ENCODE measurements around the gene TET3. TPM values are rescaled to one million over a fixed set of nuclear protein-coding genes. Genes with fewer than 3 reads are reported as not detected.

The TET3 gene
- total RNA-seq, 1 donor from 2014 or later, result 32.8 TPM

- peaks cover 15% of the 10 kb centered on the region for H3K4me1 Mint-ChIP-seq (ENCODE audit: low read depth, unreplicated experiment)
- Histone ChIP-seq H3K4me3 (ENCODE audit: insufficient read depth, low read depth, low read length) (no peak overlapping the region), H3K4me1 (ENCODE audit: insufficient read depth, low read length) (no peaks in the 10 kb centered on the region), H3K27me3 (ENCODE audit: insufficient read depth, low read length) (peaks cover 14% of the 10 kb centered on the region), H3K79me2 (ENCODE audit: insufficient read depth, low read length) (no peaks in the 10 kb centered on the region), H3K9ac (ENCODE audit: low read length) (no peak overlapping the region), H3K4me2 (ENCODE audit: low read length) (no peak overlapping the region), H2AFZ (ENCODE audit: low read depth, low read length) (no peak overlapping the region), H3K36me3 (ENCODE audit: insufficient read depth, low read length) (no peaks in the 10 kb centered on the region), H3K9me3 (ENCODE audit: insufficient read depth, low read depth, low read length) (no peaks in the 10 kb centered on the region), H4K20me1 (ENCODE audit: insufficient read depth, low read length) (no peaks in the 10 kb centered on the region), H3K27ac (ENCODE audit: low read depth, low read length) (no peak overlapping the region)
- no peak for TF ChIP-seq EZH2 (IDR thresholded peaks at IDR 0.05; ENCODE audit: insufficient read depth, low read length)
- TF ChIP-seq CTCF (IDR thresholded peaks at IDR 0.05; ENCODE audit: insufficient read depth, low read depth, low read length), result no peak
- peaks cover 29% of the 10 kb centered on the region for H3K27me3 Mint-ChIP-seq (ENCODE audit: low read depth, unreplicated experiment)
- FAIRE-seq, result no peak
- DNase-seq (ENCODE audit: low read depth), result no peak
- no peak overlapping the region for H3K27ac Mint-ChIP-seq (ENCODE audit: unreplicated experiment)
- H3K36me3 Mint-ChIP-seq (ENCODE audit: low read depth, unreplicated experiment), result no peaks in the 10 kb centered on the region
- H3K4me3 Mint-ChIP-seq (ENCODE audit: unreplicated experiment), result no peak overlapping the region
- H3K9me3 Mint-ChIP-seq (ENCODE audit: unreplicated experiment), result no peaks in the 10 kb centered on the region
Measured at GRCh38 chr2:73970850-73971471, 13.7 kb upstream of the TET3 start.

- Histone ChIP-seq H3K4me2 (ENCODE audit: low read length) (no peak overlapping the region), H3K27ac (ENCODE audit: low read depth, low read length) (no peak overlapping the region), H4K20me1 (ENCODE audit: insufficient read depth, low read length) (no peaks in the 10 kb centered on the region), H3K4me3 (ENCODE audit: insufficient read depth, low read depth, low read length) (no peak overlapping the region), H3K4me1 (ENCODE audit: insufficient read depth, low read length) (no peaks in the 10 kb centered on the region), H2AFZ (ENCODE audit: low read depth, low read length) (no peak overlapping the region), H3K79me2 (ENCODE audit: insufficient read depth, low read length) (no peaks in the 10 kb centered on the region), H3K36me3 (ENCODE audit: insufficient read depth, low read length) (no peaks in the 10 kb centered on the region), H3K9ac (ENCODE audit: low read length) (no peak overlapping the region), H3K9me3 (ENCODE audit: insufficient read depth, low read depth, low read length) (no peaks in the 10 kb centered on the region), H3K27me3 (ENCODE audit: insufficient read depth, low read length) (peaks cover 14% of the 10 kb centered on the region)
- TF ChIP-seq EZH2 (IDR thresholded peaks at IDR 0.05; ENCODE audit: insufficient read depth, low read length) (no peak), CTCF (IDR thresholded peaks at IDR 0.05; ENCODE audit: insufficient read depth, low read depth, low read length) (no peak)
- no peaks in the 10 kb centered on the region for H3K9me3 Mint-ChIP-seq (ENCODE audit: unreplicated experiment)
- peaks cover 15% of the 10 kb centered on the region for H3K4me1 Mint-ChIP-seq (ENCODE audit: low read depth, unreplicated experiment)
- no peaks in the 10 kb centered on the region for H3K36me3 Mint-ChIP-seq (ENCODE audit: low read depth, unreplicated experiment)
- no peak overlapping the region for H3K27ac Mint-ChIP-seq (ENCODE audit: unreplicated experiment)
- H3K4me3 Mint-ChIP-seq (ENCODE audit: unreplicated experiment), result no peak overlapping the region
- no peak for DNase-seq (ENCODE audit: low read depth)
- H3K27me3 Mint-ChIP-seq (ENCODE audit: low read depth, unreplicated experiment), result peaks cover 36% of the 10 kb centered on the region
- FAIRE-seq, result no peak
Measured at GRCh38 chr2:73971722-73972121, 13.0 kb upstream of the TET3 start.

GRCh38 chr2:73972846-73973245, 11.9 kb upstream of the TET3 start:
- H3K27me3 Mint-ChIP-seq (ENCODE audit: low read depth, unreplicated experiment), result peaks cover 41% of the 10 kb centered on the region
- no peaks in the 10 kb centered on the region for H3K4me1 ChIP-seq (ENCODE audit: insufficient read depth, low read length)
- FAIRE-seq (no peak), DNase-seq (ENCODE audit: low read depth) (no peak)
- no peaks in the 10 kb centered on the region for H4K20me1 ChIP-seq (ENCODE audit: insufficient read depth, low read length)
- no peaks in the 10 kb centered on the region for H3K36me3 ChIP-seq (ENCODE audit: insufficient read depth, low read length)
- no peaks in the 10 kb centered on the region for H3K36me3 Mint-ChIP-seq (ENCODE audit: low read depth, unreplicated experiment)
- H3K27ac ChIP-seq (ENCODE audit: low read depth, low read length), result no peak overlapping the region
- no peak overlapping the region for H3K27ac Mint-ChIP-seq (ENCODE audit: unreplicated experiment)
- no peak overlapping the region for H3K4me3 ChIP-seq (ENCODE audit: insufficient read depth, low read depth, low read length)
- H3K9ac ChIP-seq (ENCODE audit: low read length), result no peak overlapping the region
- peaks cover 15% of the 10 kb centered on the region for H3K4me1 Mint-ChIP-seq (ENCODE audit: low read depth, unreplicated experiment)
- peaks cover 8% of the 10 kb centered on the region for H3K27me3 ChIP-seq (ENCODE audit: insufficient read depth, low read length)
- no peak overlapping the region for H3K4me3 Mint-ChIP-seq (ENCODE audit: unreplicated experiment)
- H3K9me3 Mint-ChIP-seq (ENCODE audit: unreplicated experiment), result no peaks in the 10 kb centered on the region
- no peaks in the 10 kb centered on the region for H3K79me2 ChIP-seq (ENCODE audit: insufficient read depth, low read length)
- H3K9me3 ChIP-seq (ENCODE audit: insufficient read depth, low read depth, low read length), result no peaks in the 10 kb centered on the region
- H3K4me2 ChIP-seq (ENCODE audit: low read length), result no peak overlapping the region
- H2AFZ ChIP-seq (ENCODE audit: low read depth, low read length), result no peak overlapping the region
- no peak for TF ChIP-seq CTCF (IDR thresholded peaks at IDR 0.05; ENCODE audit: insufficient read depth, low read depth, low read length)
- TF ChIP-seq EZH2 (IDR thresholded peaks at IDR 0.05; ENCODE audit: insufficient read depth, low read length), result no peak
